ENCODE measurements around the gene DDX27.
"Not testable (repeated sequence)": the region's sequence is repeated elsewhere in the genome, so short reads cannot be mapped to it uniquely, and the experiment has no call there.

Gene DDX27

DNA sequence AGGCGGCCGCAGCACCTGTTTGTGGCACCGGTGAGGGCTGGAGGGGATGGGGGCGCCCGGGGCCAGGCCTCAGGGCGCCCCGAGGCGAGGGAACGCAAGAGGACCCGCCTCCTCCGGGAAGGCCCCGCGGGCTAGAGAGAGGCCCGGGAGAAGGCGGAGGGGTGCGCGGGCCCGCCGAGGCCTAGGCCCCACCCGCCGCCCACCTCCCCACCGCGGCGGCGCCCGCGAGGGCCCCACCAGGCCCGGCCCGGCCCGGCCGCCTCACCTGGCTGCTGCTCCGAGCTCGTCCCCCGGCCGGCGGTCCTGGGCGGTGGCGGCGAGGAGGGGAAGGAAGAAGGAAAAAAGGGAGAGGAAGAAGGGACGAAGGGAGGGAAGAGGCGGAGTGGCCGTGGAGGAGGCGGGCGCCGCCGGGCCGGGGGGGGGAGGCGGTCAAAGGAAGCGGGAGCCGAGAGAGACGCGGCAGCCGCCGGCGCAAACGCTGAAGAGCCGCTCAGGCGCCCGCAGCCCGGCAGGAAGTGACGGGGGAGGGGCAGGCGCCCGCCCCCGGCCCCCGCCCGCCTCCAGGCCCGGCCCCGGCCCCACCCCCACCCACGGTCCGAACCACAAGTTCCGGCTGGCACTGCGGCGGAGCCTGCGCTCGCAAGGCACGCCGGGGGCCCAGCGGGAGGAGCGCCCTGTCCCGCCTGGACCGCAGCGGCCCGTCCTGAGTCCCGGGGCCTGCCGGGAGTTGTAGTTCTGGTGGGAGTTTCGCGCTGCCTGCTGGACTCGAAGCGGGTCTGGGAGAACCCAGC, 31.2 kb upstream of the DDX27 start, which contains the start of gene STAU1:
TSS of gene STAU1 (minus strand) at position 484 of the 791 bp plus-strand sequence. CDS start 22,133 bp downstream, outside the sequence.
- peak; percentile 91 for DNase-seq (ENCODE audit: extremely low read depth, low read depth)
- TF ChIP-seq, protein P1, sequence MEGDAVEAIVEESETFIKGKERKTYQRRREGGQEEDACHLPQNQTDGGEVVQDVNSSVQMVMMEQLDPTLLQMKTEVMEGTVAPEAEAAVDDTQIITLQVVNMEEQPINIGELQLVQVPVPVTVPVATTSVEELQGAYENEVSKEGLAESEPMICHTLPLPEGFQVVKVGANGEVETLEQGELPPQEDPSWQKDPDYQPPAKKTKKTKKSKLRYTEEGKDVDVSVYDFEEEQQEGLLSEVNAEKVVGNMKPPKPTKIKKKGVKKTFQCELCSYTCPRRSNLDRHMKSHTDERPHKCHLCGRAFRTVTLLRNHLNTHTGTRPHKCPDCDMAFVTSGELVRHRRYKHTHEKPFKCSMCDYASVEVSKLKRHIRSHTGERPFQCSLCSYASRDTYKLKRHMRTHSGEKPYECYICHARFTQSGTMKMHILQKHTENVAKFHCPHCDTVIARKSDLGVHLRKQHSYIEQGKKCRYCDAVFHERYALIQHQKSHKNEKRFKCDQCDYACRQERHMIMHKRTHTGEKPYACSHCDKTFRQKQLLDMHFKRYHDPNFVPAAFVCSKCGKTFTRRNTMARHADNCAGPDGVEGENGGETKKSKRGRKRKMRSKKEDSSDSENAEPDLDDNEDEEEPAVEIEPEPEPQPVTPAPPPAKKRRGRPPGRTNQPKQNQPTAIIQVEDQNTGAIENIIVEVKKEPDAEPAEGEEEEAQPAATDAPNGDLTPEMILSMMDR (IDR thresholded peaks at IDR 0.05; ENCODE audit: low read depth, low read length) = no peak

- not testable (repeated sequence) for DNase-seq (ENCODE audit: extremely low read depth, low read depth)
These were observed 26.2 kb upstream of the DDX27 start for GRCh38 chr20:49192944-49193518.

GRCh38 chr20:49199729-49200293, 19.4 kb upstream of the DDX27 start:
- TF ChIP-seq, protein P1 (IDR thresholded peaks at IDR 0.05; ENCODE audit: low read depth, low read length) = no peak
- no peak for DNase-seq (ENCODE audit: extremely low read depth, low read depth)

- no peak for DNase-seq (ENCODE audit: extremely low read depth, low read depth)
- TF ChIP-seq, protein P1 (IDR thresholded peaks at IDR 0.05; ENCODE audit: low read depth, low read length) = no peak
These were observed 16.2 kb upstream of the DDX27 start for GRCh38 chr20:49203011-49203410.

- no peak for DNase-seq (ENCODE audit: extremely low read depth, low read depth)
- TF ChIP-seq, protein P1 (IDR thresholded peaks at IDR 0.05; ENCODE audit: low read depth, low read length) = no peak
These were observed 15.5 kb upstream of the DDX27 start for GRCh38 chr20:49203746-49204145.

DNA sequence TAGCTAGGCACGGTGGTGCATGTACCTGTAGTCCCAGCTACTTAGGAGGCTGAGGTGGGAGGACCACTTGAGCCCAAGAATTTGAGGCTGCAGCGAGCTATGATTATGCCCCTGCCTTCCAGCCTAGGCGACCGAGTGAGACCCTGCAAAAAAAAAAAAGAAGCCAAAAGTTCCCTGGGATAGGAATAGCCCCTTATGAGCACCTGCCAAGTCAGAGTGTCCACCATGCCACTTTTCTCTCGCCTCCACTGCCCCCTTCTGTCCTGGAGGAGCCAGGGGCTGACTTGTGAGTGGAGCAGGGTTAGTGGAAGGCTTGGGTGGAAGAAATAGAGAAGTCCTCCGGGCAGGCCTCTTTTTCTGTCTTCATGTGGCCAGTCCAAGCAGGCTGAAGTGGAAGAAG, 12.1 kb upstream of the DDX27 start:
- TF ChIP-seq, protein P1 (IDR thresholded peaks at IDR 0.05; ENCODE audit: low read depth, low read length) = no peak
- no peak for DNase-seq (ENCODE audit: extremely low read depth, low read depth)

DNA sequence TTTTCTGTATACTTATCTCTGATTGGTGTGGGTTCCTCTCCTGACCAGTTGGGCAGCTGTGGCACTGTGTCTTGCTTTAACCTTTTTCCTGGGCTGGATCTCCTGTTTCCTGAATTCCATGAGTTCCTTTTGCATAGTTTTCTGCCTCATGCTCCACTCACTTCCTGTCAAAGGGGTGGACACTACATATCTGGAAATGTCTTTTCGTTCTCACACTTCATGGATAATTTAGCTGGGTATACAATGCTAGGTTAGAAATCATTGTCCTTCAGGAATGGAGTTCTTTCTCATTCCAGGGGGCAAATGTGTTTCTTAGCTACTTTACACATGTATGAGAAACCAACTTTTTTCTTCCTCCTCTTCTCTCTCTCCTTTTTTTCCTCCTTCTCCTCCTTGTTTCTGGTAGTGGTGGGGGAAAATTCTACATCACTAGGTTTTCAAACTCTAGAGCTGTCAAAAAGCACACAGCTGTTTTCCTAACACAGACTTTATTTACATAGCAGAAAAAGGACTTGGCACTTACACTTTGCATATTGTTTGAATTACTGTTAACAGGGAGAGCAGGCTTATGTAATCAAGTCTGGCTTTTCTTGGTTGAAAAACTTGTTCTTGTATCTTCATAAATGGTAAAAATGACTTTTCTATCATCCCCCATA, 9.0 kb upstream of the DDX27 start:
- TF ChIP-seq, protein P1 (IDR thresholded peaks at IDR 0.05; ENCODE audit: low read depth, low read length) = no peak
- DNase-seq (ENCODE audit: extremely low read depth, low read depth) = no peak
